Smooth muscle cell (in vitro differentiated cells): ENCODE data around the gene AMIGO1. TPM values are rescaled to one million over a fixed set of nuclear protein-coding genes. Genes with fewer than 3 reads are reported as not detected.

Source experiments
- DNase-seq: peaks from one replicate; lab custom pipeline; 2025; ENCODE audit not compliant: unreplicated experiment; lab: John Stamatoyannopoulos, UW
- H2AFZ ChIP-seq: fragments of 200-600 bp; sonication (generic); 2 replicates; pipeline ENCODE4 v1.6.0; 2016; ENCODE audit warnings: antibody characterized with exemption, low read depth, mild to moderate bottlenecking
- H3F3A ChIP-seq: fragments of 200-600 bp; sonication (generic); 2 replicates; pipeline ENCODE4 v1.6.0; 2017; ENCODE audit warnings: antibody characterized with exemption, low read depth
- H3K27ac ChIP-seq: fragments of 200-600 bp; sonication (generic); 2 replicates; pipeline ENCODE4 v1.5.1; 2016; ENCODE audit warnings: low read depth, mild to moderate bottlenecking
- H3K27me3 ChIP-seq: fragments of 200-600 bp; sonication (generic); 2 replicates; pipeline ENCODE4 v1.6.1; 2016; ENCODE audit warnings: low read depth, mild to moderate bottlenecking
- H3K36me3 ChIP-seq: fragments of 200-600 bp; sonication (generic); 2 replicates; pipeline ENCODE4 v1.5.1; 2016; ENCODE audit warnings: low read depth
- H3K4me1 ChIP-seq: fragments of 200-600 bp; sonication (generic); 2 replicates; pipeline ENCODE4 v1.5.1; 2016; ENCODE audit warnings: low read depth
- H3K4me2 ChIP-seq: fragments of 200-600 bp; sonication (generic); 2 replicates; pipeline ENCODE4 v1.6.0; 2016; ENCODE audit warnings: mild to moderate bottlenecking
- H3K4me3 ChIP-seq: fragments of 200-600 bp; sonication (generic); 2 replicates; pipeline ENCODE4 v1.5.1; 2016; ENCODE audit warnings: mild to moderate bottlenecking
- H3K79me2 ChIP-seq: fragments of 200-600 bp; sonication (generic); 2 replicates; pipeline ENCODE4 v1.6.0; 2016; ENCODE audit warnings: low read depth, mild to moderate bottlenecking
- H3K9ac ChIP-seq: fragments of 200-600 bp; sonication (generic); 2 replicates; pipeline ENCODE4 v1.6.0; 2016; ENCODE audit warnings: low read depth
- H3K9me3 ChIP-seq: fragments of 200-600 bp; sonication (generic); replicated peaks from 2 replicates; pipeline ENCODE4 v1.5.1; 2016; ENCODE audit warnings: low read depth
- H4K20me1 ChIP-seq: fragments of 200-600 bp; sonication (generic); 2 replicates; pipeline ENCODE4 v1.6.0; 2016; ENCODE audit warnings: low read depth
- WGBS: methylation state at CpG from one replicate; pipeline ENCODE4 v1.1.7; 2016; ENCODE audit warnings: low lambda C conversion rate; 5-methylcytosine and 5-hydroxymethylcytosine counted together
- polyA plus RNA-seq: library from polyadenylated mRNA; unstranded; fragments of >200 nt; fragmentation: Nextera tagmentation; extraction: Ambion mirVana; gene quantifications from 2 replicates; pipeline ENCODE4 v1.2.1, GENCODE V29; 2016
- total RNA-seq: library from RNA; depleted of rRNA; stranded (reverse); fragments of >200 nt; gene quantifications from 2 replicates; pipeline ENCODE4 v1.2.3, GENCODE V29; 2014
- TF ChIP-seq, protein P1 (sequence below): fragments of 200-600 bp; sonication (generic); IDR thresholded peaks from 2 replicates; pipeline ENCODE4 v1.5.1; 2017; ENCODE audit warnings: borderline replicate concordance, mild to moderate bottlenecking, antibody characterized with exemption; ENCODE audit not compliant: insufficient read depth, poor library complexity, severe bottlenecking

Gene AMIGO1
- total and polyA plus RNA-seq, 2 experiments from 2014 or later: 0.99 to 1.4 TPM

DNA sequence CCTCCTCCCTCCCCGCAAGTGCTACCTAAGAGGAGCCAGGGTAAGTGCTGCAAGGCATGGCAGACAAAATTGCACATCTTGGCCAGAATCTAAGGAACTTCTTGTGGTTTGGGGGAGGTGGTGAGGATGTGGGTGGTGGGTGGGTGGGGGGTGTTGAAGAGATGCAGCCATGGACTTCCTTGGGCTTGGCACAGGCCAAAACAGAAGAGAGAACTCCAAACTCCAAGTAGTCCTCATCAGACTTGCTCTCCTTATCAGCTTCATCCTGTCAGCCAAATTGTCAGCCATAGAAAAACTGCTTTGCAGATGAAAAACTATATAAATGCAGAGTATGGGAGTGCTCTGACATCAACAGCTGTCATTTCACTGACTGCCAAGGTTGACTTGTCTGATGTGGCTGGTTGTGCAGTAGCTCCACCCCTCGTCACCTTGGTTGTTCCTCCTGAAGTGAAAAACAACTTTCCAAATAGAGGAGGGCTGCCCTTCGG, 7.1 kb downstream of the AMIGO1 start:
- Histone ChIP-seq H3K27ac (no peak overlapping the region), H3K4me1 (no peaks in the 10 kb centered on the region), H3K27me3 (no peaks in the 10 kb centered on the region), H3K9me3 (no peaks in the 10 kb centered on the region), H3K4me3 (no peak overlapping the region), H3K79me2 (no peaks in the 10 kb centered on the region), H2AFZ (no peak overlapping the region), H3K4me2 (no peak overlapping the region), H4K20me1 (peaks cover 17% of the 10 kb centered on the region), H3K36me3 (no peaks in the 10 kb centered on the region), H3K9ac (no peak overlapping the region), H3F3A (peaks cover 18% of the 10 kb centered on the region)
- TF ChIP-seq, protein P1, sequence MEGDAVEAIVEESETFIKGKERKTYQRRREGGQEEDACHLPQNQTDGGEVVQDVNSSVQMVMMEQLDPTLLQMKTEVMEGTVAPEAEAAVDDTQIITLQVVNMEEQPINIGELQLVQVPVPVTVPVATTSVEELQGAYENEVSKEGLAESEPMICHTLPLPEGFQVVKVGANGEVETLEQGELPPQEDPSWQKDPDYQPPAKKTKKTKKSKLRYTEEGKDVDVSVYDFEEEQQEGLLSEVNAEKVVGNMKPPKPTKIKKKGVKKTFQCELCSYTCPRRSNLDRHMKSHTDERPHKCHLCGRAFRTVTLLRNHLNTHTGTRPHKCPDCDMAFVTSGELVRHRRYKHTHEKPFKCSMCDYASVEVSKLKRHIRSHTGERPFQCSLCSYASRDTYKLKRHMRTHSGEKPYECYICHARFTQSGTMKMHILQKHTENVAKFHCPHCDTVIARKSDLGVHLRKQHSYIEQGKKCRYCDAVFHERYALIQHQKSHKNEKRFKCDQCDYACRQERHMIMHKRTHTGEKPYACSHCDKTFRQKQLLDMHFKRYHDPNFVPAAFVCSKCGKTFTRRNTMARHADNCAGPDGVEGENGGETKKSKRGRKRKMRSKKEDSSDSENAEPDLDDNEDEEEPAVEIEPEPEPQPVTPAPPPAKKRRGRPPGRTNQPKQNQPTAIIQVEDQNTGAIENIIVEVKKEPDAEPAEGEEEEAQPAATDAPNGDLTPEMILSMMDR: no peak
- DNase-seq: no peak
- WGBS: 92% methylated on average over 3 of the region's 3 CpGs

- no peaks in the 10 kb centered on the region for H3K27me3 ChIP-seq
- no peak overlapping the region for H2AFZ ChIP-seq
- H3F3A ChIP-seq: peaks cover 18% of the 10 kb centered on the region
- no peaks in the 10 kb centered on the region for H3K36me3 ChIP-seq
- H4K20me1 ChIP-seq: peaks cover 17% of the 10 kb centered on the region
- TF ChIP-seq, protein P1: no peak
- no peaks in the 10 kb centered on the region for H3K9me3 ChIP-seq
- no peaks in the 10 kb centered on the region for H3K4me1 ChIP-seq
- H3K9ac ChIP-seq: no peak overlapping the region
- no peaks in the 10 kb centered on the region for H3K79me2 ChIP-seq
- 76% methylated on average over 5 of the region's 5 CpGs for WGBS
- H3K4me3 ChIP-seq: no peak overlapping the region
- H3K4me2 ChIP-seq: no peak overlapping the region
- peak overlapping the region; percentile 11 for H3K27ac ChIP-seq
- no peak for DNase-seq
Observed at GRCh38 chr1:109501644-109502363, 7.7 kb downstream of the AMIGO1 start.

DNA sequence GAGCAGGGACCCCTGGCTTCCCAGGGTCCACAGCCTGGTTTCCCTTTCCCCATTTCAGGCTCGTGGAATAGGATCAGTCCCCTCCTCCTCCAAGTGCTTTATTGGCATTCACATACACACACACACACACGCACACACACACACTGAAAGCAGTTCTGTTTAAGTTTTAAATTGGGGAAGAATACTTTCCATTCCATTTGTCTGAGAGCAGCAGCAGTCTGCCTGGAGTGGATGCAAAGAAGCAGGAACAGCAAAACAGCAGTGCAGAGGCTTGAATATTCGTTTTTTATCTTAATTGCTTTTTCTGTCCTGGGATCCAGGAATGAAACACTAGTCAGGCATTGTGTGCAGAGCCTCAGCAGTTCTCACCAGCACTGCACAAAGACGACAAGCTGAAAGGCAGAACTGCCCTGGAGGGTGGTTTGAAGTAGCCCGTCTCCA, 8.6 kb downstream of the AMIGO1 start:
- peak overlapping the region; percentile 11 for H3K27ac ChIP-seq

More for the DNA sequence above, 8.6 kb downstream of the AMIGO1 start:
- TF ChIP-seq, protein P1: no peak
- Histone ChIP-seq H2AFZ (no peak overlapping the region), H3K4me3 (no peak overlapping the region), H3K4me2 (no peak overlapping the region), H3K27me3 (no peaks in the 10 kb centered on the region), H3K9me3 (no peaks in the 10 kb centered on the region), H3K9ac (no peak overlapping the region), H4K20me1 (peaks cover 17% of the 10 kb centered on the region), H3K36me3 (no peaks in the 10 kb centered on the region), H3K79me2 (no peaks in the 10 kb centered on the region), H3F3A (peaks cover 18% of the 10 kb centered on the region), H3K4me1 (no peaks in the 10 kb centered on the region)
- 29% methylated on average over 5 of the region's 5 CpGs for WGBS
- no peak for DNase-seq
